ENCODE measurements around the gene GPATCH3.

- TF ChIP-seq, protein P1, sequence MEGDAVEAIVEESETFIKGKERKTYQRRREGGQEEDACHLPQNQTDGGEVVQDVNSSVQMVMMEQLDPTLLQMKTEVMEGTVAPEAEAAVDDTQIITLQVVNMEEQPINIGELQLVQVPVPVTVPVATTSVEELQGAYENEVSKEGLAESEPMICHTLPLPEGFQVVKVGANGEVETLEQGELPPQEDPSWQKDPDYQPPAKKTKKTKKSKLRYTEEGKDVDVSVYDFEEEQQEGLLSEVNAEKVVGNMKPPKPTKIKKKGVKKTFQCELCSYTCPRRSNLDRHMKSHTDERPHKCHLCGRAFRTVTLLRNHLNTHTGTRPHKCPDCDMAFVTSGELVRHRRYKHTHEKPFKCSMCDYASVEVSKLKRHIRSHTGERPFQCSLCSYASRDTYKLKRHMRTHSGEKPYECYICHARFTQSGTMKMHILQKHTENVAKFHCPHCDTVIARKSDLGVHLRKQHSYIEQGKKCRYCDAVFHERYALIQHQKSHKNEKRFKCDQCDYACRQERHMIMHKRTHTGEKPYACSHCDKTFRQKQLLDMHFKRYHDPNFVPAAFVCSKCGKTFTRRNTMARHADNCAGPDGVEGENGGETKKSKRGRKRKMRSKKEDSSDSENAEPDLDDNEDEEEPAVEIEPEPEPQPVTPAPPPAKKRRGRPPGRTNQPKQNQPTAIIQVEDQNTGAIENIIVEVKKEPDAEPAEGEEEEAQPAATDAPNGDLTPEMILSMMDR (IDR thresholded peaks at IDR 0.05; ENCODE audit: insufficient read depth, low read length), result no peak
- TF ChIP-seq, protein P2, sequence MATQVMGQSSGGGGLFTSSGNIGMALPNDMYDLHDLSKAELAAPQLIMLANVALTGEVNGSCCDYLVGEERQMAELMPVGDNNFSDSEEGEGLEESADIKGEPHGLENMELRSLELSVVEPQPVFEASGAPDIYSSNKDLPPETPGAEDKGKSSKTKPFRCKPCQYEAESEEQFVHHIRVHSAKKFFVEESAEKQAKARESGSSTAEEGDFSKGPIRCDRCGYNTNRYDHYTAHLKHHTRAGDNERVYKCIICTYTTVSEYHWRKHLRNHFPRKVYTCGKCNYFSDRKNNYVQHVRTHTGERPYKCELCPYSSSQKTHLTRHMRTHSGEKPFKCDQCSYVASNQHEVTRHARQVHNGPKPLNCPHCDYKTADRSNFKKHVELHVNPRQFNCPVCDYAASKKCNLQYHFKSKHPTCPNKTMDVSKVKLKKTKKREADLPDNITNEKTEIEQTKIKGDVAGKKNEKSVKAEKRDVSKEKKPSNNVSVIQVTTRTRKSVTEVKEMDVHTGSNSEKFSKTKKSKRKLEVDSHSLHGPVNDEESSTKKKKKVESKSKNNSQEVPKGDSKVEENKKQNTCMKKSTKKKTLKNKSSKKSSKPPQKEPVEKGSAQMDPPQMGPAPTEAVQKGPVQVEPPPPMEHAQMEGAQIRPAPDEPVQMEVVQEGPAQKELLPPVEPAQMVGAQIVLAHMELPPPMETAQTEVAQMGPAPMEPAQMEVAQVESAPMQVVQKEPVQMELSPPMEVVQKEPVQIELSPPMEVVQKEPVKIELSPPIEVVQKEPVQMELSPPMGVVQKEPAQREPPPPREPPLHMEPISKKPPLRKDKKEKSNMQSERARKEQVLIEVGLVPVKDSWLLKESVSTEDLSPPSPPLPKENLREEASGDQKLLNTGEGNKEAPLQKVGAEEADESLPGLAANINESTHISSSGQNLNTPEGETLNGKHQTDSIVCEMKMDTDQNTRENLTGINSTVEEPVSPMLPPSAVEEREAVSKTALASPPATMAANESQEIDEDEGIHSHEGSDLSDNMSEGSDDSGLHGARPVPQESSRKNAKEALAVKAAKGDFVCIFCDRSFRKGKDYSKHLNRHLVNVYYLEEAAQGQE (IDR thresholded peaks at IDR 0.05; ENCODE audit: insufficient replicate concordance, low read depth), result no peak
- TF ChIP-seq POLR2AphosphoS5 (IDR thresholded peaks at IDR 0.05; ENCODE audit: low read depth) (no peak), GABPA (IDR thresholded peaks at IDR 0.05; ENCODE audit: low read depth) (no peak)
These were observed 51.1 kb downstream of the GPATCH3 start for GRCh38 chr1:26848941-26849774.

All from HL-60 (cell line).